Erythroblast (primary cell): Measurements from ENCODE around the gene POU2F2.
A peak's percentile ranks its signal among the peaks of the same experiment; 100 is the strongest.
"Not testable (repeated sequence)": the region's sequence is repeated elsewhere in the genome, so short reads cannot be mapped to it uniquely, and the experiment has no call there.

Experiments
- DNase-seq, 2 experiments: peaks; one replicate each; lab custom pipeline; 2025; lab: John Stamatoyannopoulos, UW
- GATA1 ChIP-seq: IDR thresholded peaks from 2 replicates; pipeline ENCODE4 v1.6.1; 2011; ENCODE audit warnings: low read depth, mild to moderate bottlenecking, control low read depth, low read length, moderate library complexity
- POLR2A ChIP-seq: IDR thresholded peaks from 2 replicates; pipeline ENCODE4 v1.6.1; 2011; ENCODE audit warnings: mild to moderate bottlenecking, low read length

POU2F2 gene

GRCh38 chr19:42113641-42114348 is 18.5 kb downstream of the POU2F2 start:
- no peak for TF ChIP-seq POLR2A
- TF ChIP-seq GATA1: no peak
- no peak for DNase-seq

GRCh38 chr19:42111811-42112210 is 20.4 kb downstream of the POU2F2 start:
- DNase-seq: no peak
- TF ChIP-seq GATA1: no peak
- no peak for TF ChIP-seq POLR2A

- no peak for DNase-seq
- TF ChIP-seq POLR2A (no peak), GATA1 (no peak)
These were observed 20.9 kb downstream of the POU2F2 start for GRCh38 chr19:42111384-42111783.

DNA sequence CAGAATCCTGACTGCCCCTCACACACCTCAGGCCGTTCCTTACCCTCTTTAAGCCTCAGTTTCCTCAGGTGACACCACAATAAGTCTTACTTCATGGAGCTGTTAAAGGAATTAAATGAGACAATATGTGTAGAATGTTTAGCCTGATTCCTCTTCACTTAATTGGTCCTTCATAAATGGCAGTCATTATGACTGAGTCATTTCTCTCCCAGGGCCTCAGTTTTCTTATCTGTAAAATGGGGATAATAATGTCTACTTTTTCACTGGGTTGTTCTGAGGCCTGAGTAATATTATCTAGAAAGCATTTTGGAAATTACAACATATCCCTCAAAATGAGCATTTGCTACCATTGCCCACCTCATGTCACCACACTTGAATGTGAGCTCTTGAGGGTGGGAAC is 21.6 kb downstream of the POU2F2 start:
- no peak for TF ChIP-seq POLR2A
- TF ChIP-seq GATA1: no peak
- no peak for DNase-seq

DNA sequence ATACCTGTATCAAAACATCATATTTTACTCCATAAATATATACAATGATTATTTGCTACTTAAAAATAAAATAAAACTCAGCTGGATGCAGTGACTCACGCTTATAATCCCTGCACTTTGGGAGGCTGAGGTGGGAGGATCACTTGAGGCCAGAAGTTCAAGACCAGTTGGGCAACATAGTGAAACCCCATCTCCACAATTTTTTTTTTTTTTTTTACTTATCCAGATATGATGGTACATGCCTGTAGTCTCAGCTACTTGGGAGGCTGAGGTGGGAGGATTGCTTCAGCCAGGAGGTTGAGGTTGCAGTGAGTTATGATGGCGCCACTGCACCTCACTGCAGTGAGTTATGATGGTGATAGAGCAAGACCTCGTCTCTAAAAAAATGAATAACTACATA is 22.4 kb downstream of the POU2F2 start:
- TF ChIP-seq POLR2A: no peak
- no peak for TF ChIP-seq GATA1

GRCh38 chr19:42108527-42109389 is 23.5 kb downstream of the POU2F2 start:
- TF ChIP-seq POLR2A (no peak), GATA1 (no peak)
- DNase-seq: peak; percentile 87 to 93

More for the DNA sequence above, 22.4 kb downstream of the POU2F2 start:
- no peak for DNase-seq

GRCh38 chr19:42105368-42105767 is 26.9 kb downstream of the POU2F2 start:
- no peak for TF ChIP-seq POLR2A
- no peak for TF ChIP-seq GATA1
- DNase-seq: no peak

DNA sequence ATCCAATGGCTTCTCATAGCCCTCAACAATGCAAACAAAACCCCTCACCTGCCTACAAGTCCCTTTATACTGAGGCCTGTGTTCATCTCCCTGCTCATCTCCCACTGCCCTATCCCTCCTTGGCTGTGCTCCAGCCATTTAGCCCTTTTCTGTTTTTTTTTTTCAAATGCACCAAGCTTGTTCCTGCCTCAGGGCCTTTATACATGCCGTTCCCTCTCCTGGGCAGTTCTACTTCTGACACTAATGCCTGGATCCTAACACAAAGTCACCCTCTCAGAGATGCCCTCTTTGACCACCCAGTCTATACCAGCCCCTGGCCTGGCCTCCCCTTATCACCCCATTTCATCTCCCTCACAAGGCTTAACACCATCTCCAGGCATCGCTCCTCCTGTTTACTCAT is 29.4 kb downstream of the POU2F2 start:
- no peak for DNase-seq
- no peak for TF ChIP-seq GATA1

GRCh38 chr19:42100241-42100640 is 32.0 kb downstream of the POU2F2 start:
- DNase-seq: not testable (repeated sequence)

DNA sequence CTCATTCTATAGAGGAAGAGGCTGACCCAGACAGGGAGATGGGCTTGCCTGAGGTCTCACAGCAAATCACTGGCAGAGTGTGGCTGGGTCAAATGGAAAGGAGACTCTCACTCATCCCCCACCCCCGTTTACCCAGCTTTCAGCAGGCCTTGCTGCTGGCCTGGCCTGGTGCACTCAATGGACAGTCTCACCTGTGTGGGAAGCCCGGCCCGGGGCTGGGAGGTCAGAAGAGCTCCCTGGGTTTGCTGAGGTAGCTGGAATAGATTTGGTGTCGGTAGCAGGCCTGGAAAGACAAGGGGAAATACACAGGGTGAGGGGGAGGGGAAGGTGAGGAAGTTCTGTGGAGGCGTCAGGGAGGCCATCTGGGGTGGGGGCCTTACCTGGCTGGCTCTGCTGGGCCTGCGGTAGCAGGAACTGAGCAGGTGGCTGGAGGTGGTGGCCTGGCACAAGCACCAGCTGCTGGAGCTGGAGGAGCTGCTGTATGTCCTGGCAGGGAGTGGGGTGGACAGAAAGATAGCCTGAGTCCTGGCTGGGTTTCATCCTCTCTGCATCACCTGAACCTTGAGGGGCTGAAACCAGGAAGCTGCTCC is 32.8 kb downstream of the POU2F2 start:
- TF ChIP-seq GATA1 (no peak), POLR2A (no peak)

DNA sequence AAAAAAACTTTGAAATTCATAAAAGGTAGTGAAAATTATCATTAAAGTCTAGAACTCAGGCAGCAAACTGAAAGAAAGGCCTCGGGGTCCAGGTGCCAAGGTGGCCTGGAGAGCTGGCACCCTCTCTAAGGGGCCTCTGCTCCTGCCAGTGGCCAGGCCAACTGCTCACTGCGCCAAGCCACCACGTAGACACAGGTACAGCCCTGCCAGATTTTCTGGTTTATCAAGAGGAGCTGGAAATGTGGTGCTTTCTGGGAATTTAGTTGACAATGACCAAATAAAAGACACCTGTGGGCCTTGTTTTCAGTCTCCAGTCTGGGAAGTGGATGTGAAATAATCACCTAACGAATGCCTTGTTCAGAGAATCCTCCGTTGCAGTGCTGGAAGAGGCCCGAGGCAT is 33.5 kb downstream of the POU2F2 start:
- no peak for DNase-seq

More for the DNA sequence above, 32.8 kb downstream of the POU2F2 start:
- DNase-seq: no peak

GRCh38 chr19:42097461-42097860 is 34.8 kb downstream of the POU2F2 start:
- no peak for DNase-seq

More for the DNA sequence above, 33.5 kb downstream of the POU2F2 start:
- TF ChIP-seq GATA1 (no peak), POLR2A (no peak)

DNA sequence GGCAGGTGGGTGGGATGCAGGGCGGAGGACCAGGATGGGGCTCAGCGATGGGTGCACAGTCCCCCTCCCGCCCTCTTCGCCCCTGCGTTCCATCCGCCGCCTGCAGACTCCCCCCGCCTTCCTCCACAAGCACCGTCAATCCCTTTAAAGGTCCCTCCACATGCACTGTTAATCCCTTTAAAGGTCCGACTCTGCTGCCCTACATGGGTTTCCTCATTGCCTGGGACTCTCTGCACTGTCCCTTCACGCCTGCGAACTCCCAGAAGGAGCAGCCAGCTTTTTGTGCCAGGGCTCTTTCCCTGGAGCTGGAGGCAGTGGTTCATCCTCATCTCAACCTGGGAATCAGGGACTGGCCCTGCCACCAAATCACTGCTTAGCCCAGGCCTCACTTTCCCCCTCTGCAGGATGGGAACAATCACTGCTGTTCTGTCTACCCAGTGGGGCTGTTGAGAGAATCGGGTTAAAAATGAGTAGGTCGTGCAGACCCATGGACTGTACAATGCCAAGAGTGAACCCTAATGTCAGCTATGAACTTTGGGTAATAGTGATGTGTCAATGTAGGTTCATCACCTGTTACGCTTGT is 35.9 kb downstream of the POU2F2 start:
- DNase-seq: no peak
- TF ChIP-seq POLR2A: no peak
- no peak for TF ChIP-seq GATA1

More at GRCh38 chr19:42097461-42097860, 34.8 kb downstream of the POU2F2 start:
- TF ChIP-seq POLR2A (no peak), GATA1 (no peak)

DNA sequence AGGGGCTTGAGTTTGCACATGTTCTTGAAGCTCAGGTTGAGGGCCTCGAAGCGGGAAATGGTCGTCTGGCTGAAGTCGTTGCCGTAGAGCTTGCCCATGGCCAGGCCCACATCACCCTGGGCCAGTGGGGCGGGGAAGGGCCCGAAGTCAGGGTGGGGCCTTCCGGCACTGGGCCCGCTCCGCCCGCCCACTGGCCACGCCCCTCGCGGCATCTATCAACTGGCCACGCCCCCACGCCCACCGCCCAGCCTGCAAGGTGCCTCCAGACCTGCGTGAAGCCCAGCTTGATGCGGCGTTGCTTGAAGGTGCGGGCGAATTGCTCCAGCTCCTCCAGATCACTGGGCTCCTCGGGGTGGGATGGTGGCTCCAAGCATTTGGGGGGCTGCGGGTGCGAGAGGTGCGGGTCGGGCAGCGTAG is 36.4 kb downstream of the POU2F2 start:
- TF ChIP-seq POLR2A: no peak
- no peak for TF ChIP-seq GATA1
- no peak for DNase-seq

DNA sequence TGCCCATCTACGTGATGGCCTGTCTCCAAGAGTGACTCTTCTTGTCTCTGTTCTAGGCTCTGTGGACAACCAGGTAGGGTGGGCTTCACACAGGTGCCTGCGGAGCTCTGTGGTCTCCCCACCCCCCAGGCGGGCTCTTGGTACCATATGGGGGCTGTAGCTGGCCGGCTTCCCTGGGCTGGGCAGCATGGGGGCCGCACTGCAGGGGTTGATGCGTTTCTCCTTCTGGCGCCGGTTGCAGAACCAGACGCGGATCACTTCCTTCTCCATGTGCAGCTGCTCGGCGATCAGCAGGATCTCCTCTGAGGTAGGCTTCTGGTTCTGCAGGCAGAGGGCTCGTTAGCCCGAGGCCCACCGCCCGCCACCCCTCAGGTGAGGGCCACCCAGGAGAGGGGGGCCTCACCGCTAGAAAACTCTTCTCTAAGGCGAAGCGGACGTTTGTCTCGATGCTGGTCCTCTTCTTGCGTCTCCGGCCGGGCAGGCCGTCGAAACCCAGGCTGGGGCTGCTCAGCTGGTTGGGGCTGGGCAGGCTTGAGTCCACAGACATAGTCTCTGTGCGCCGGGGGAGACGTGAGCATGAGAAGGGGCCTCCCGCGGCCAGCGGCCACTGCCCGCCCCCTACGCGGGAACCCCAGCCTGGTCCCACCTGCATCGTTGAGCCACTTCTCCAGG is 37.0 kb downstream of the POU2F2 start:
- DNase-seq: no peak
- TF ChIP-seq POLR2A (no peak), GATA1 (no peak)
